ENCODE results near the gene SRC.
A peak's percentile ranks its signal among the peaks of the same experiment; 100 is the strongest.

SRC gene

GRCh38 chr20:37395410-37395797, 49.5 kb downstream of the SRC start:
- H3K27ac ChIP-seq = peak overlapping the region; percentile 68
- POLR2A ChIA-PET (ENCODE audit: low non-redundant PET) = no interaction called here
- DNase-seq (ENCODE audit: low spot score) = no peak
- TF ChIP-seq CTCF (conservative IDR thresholded peaks at IDR 0.05; ENCODE audit: low read depth) = no peak
- CTCF ChIA-PET = interaction anchor here (0.5 to 0.7 kb wide), 2 partner anchors 479 to 545 kb away, joined by 3 to 5 read pairs; no protein-coding TSS in a partner anchor

- no peak for DNase-seq (ENCODE audit: low spot score)
- peak overlapping the region; percentile 68 for H3K27ac ChIP-seq
- ChIA-PET CTCF (interaction anchor here (0.5 to 1.7 kb wide), 4 partner anchors 45 to 545 kb away, joined by 3 to 10 read pairs (median 4); no protein-coding TSS in a partner anchor), POLR2A (ENCODE audit: low non-redundant PET) (no interaction called here)
- TF ChIP-seq CTCF (conservative IDR thresholded peaks at IDR 0.05; ENCODE audit: low read depth) = no peak
Observed at GRCh38 chr20:37395921-37396415, 50.0 kb downstream of the SRC start.

- ChIA-PET CTCF (interaction anchor here (0.6 to 1.7 kb wide), 6 partner anchors 11 to 194 kb away, joined by 3 to 10 read pairs (median 3); no protein-coding TSS in a partner anchor), POLR2A (ENCODE audit: low non-redundant PET) (no interaction called here)
- DNase-seq (ENCODE audit: low spot score) = no peak
- TF ChIP-seq CTCF (conservative IDR thresholded peaks at IDR 0.05; ENCODE audit: low read depth) = no peak
- H3K27ac ChIP-seq = peak overlapping the region; percentile 68
Observed at GRCh38 chr20:37396416-37397075, 50.6 kb downstream of the SRC start.

- CTCF ChIA-PET = interaction anchor here (0.6 to 1.7 kb wide), 6 partner anchors 12 to 195 kb away, joined by 3 to 10 read pairs (median 3); no protein-coding TSS in a partner anchor
- POLR2A ChIA-PET (ENCODE audit: low non-redundant PET) = interaction anchor here (1.0 kb wide), 1 partner anchor 112 kb away, joined by 4 read pairs; no protein-coding TSS in a partner anchor
- peak overlapping the region; percentile 68 for H3K27ac ChIP-seq
Observed at GRCh38 chr20:37397076-37397953, 51.4 kb downstream of the SRC start.

GRCh38 chr20:37397954-37398749, 52.2 kb downstream of the SRC start:
- CTCF ChIA-PET = interaction anchor here (1.0 to 1.5 kb wide), 2 partner anchors 112 to 121 kb away, joined by 3 to 6 read pairs; no protein-coding TSS in a partner anchor
- DNase-seq (ENCODE audit: low spot score) = no peak
- POLR2A ChIA-PET (ENCODE audit: low non-redundant PET) = interaction anchor here (0.9 to 1.0 kb wide), 2 partner anchors 25 to 113 kb away, joined by 3 to 4 read pairs; no protein-coding TSS in a partner anchor
- TF ChIP-seq CTCF (conservative IDR thresholded peaks at IDR 0.05; ENCODE audit: low read depth) = no peak
- peak overlapping the region; percentile 68 for H3K27ac ChIP-seq

More at GRCh38 chr20:37397076-37397953, 51.4 kb downstream of the SRC start:
- DNase-seq (ENCODE audit: low spot score) = no peak
- TF ChIP-seq CTCF (conservative IDR thresholded peaks at IDR 0.05; ENCODE audit: low read depth) = no peak

All from RWPE1 (cell line).